Ecto neural progenitor cell (in vitro differentiated cells): ENCODE measurements around the gene RAP1GAP2.
A peak's percentile ranks its signal among the peaks of the same experiment; 100 is the strongest.

Experiments used
- DNase-seq: peaks from one replicate; pipeline ENCODE4 v3.0.0-alpha.2; 2018; ENCODE audit warnings: low spot score

RAP1GAP2 gene

GRCh38 chr17:2911755-2912111 is 115.5 kb downstream of the RAP1GAP2 start:
- DNase-seq: no peak

DNA sequence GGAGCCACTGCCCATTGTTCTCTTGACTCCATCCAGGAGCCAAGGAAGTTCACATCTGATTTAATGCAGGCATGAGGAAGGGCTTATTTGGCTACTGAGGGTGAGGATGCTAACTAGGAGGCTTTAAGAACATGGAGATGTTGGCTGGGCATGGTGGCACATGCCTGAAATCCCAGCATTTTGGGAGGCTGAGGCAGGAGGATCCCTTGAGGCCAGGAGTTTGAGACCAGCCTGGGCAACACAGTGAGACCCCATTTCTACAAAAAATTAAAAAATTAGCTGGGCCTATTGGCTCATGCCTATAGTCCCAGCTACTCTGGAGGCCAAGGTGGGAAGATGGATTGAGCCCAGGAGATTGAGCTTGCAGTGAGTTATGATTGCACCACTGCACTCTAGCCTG is 116.5 kb downstream of the RAP1GAP2 start:
- no peak for DNase-seq

DNA sequence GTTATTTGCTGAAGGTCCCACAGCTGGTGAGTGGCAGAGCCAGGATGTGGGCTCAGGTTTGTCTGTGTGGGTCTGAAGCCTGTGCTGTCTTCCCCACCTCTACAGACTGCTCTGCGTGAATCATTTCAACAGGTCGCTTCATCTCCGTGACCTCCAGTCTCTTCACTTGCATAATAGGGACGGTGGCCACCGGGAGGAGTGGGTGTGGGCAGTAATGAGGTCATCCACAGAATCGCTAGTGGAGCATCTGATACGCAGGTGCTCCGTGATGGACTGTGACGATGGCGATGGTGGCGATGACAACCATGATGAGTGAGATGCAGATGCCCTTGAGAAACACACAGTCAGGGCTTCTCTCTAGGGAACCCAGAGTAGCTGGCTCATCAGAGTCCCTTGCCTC is 120.2 kb downstream of the RAP1GAP2 start:
- DNase-seq: no peak

DNA sequence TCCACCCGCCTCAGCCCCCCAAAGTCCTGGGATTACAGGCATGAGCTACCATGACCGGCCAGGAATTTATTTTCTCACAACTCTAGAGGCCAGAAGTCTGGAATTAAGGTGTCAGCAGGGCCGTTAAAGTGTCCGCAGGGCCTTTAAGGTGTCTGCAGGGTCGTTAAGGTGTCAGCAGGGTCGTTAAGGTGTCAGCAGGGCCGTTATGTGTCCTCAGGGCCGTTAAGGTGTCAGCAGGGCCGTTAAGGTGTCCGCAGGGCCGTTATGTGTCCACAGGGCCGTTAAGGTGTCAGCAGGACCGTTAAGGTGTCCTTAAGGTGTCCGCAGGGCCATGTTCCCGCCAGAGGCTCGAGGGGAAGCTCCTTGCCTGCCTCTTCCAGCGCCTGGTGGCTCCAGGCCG is 125.2 kb downstream of the RAP1GAP2 start:
- DNase-seq: no peak

DNA sequence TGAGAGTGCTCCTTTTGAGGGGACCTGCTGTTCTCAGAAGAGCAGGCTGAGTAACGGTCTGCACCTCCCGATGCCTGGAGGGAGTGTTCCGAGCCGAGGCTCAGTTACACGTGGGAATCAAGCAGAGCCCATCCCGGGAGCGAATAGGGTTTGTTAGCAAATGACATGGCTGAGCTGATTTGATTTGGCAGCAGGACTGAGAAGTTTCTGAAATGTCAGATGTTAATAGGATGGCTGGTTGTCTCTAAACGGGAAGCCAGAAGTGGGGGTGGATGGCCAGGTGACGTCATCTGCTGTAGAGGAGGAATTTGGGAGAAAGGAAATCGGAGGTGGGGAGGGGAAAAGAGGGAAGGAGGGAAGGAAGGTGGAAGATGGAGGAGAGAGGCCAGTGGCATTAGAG is 128.0 kb downstream of the RAP1GAP2 start:
- no peak for DNase-seq

DNA sequence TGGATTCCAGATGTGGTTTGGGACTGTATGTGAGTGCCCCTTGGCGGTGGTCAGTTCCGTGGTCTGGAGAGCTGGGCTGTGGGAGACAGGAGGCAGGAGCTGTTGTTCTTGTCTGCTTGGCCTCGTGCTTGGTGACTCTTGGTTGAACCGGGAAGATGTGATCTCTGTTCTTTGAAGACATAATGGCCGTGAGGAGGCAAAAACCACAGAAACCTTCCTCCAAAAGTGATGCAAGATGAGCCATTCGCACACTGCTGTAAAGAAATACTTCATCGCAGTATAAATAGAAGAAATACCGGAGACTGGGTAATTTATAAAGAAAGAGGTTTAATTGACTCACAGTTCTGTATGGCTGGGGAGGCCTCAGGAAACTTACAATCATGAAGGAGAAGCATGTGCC is 128.8 kb downstream of the RAP1GAP2 start:
- DNase-seq: no peak

DNA sequence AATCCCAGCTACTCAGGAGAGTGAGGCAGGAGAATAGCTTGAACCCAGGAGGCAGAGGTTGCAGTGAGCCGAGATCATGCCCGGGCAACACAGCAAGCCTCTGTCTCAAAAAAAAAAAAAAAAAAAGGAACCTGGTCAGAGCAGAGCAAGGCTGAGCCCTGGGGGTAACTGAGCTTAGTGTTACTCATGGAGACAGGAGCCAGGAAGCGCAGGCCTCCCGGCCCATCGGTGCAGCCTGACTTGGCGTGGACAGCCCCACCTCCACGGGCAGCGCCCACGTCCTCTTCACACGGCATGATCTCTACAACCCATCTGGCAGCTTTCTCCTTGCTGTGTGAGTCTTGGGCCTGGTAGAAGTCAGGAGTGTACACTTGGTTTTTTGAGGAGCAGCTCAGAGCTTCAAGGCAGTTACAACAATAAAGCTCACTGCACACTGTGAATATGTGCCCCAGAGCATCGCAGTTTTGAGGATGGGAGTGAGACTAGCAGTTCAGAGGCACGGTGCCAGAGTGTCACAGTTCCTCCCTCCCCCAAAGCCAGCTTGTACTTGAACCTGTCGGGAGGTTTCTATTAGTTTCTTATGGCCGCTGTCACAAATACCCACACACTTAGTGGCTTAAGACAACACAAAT is 129.9 kb downstream of the RAP1GAP2 start:
- DNase-seq: no peak

GRCh38 chr17:2928294-2928890 is 132.2 kb downstream of the RAP1GAP2 start:
- DNase-seq: no peak

DNA sequence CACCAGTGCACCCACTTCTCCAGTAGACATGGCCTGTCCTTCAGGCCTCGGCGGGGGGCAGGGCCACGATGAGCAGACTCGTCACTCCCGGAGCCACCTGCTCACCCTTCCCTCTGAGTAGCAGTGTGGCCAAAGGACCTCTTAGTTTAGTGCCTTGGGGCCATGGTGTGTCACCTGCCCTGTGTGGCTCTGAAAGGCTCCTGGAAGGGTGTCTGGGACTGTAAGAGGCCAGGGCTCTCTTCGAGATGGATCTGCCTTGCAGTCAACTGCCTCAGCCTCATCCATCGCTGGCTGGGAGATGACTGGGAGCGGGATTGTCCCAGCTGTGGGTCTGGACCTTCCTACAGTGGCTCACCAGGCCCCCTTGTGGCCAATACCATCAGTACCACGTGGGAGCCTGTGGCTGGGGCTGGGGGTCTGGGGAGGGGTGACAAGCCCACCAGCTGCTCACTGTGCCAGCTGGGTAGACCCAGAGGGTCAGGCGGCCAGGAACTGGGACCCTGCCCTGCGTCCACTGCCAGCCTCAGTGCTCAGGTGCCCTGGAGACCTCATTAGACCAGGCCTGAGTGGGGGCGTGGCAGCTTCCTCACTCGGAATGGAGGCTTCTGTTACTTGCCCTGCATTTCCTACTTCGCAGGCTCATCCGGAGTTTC is 133.8 kb downstream of the RAP1GAP2 start:
- peak; percentile 91 for DNase-seq

- no peak for DNase-seq
Observed at GRCh38 chr17:2931876-2932275, 135.6 kb downstream of the RAP1GAP2 start.

DNA sequence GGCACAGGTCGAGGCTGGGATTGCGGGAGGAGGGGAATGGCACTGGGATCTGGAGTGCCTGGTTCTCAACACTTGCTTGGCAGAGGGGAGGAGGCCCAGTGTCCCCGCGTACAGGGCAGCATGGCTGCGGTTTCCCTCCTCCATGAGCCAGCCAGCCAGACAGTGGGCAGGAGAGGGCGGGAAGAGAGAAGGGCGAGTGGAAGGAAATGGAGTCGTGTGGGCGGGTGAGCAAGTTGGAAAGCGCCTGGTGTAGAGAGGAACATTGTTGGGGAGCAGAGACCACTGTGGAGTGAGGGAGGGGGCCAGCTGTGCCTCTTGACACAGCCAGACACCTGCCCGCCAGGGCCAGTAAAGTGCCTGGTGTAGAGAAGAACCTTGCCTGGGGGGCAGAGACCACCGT is 136.7 kb downstream of the RAP1GAP2 start:
- DNase-seq: no peak

DNA sequence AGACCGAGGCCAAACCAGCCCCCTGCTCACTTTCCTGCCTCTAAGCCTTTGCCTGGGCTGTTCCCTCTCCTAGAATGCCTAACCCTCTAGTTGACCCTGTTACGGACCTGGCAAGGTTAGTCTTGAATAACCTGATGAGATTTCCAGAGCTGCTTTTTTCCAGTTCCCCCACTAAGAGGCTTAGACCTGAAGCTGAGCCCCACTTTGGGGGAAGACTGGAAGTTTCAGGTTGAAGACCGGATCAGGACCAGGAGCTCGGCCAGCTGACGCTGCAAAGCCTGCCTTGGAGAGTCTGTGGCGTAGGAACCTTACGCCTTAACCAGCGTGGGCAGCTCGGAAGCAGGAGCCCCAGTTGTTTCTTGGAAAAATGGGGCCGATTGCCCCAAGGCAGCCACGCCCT is 137.4 kb downstream of the RAP1GAP2 start:
- no peak for DNase-seq

DNA sequence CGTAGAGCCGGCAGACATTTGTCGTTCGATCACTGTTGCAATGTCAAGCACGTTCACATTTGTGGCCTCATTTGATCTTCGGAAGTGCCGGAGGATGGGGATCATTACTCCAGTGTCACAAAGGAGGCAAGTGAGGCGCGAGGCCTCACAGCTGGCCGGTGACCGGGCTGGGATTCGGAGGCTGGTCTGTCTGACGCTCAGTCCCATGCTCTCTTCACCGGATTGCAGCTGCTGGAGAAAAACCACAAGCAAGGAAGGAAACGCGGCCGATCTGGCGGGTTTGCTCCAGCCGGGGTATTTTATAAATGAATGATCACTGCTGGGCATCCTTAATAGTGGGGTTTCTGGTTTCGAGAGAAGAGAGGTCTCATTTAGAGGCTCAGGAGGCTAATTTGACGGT is 139.4 kb downstream of the RAP1GAP2 start:
- no peak for DNase-seq

- DNase-seq: no peak
Observed at GRCh38 chr17:2936351-2936750, 140.1 kb downstream of the RAP1GAP2 start.

- DNase-seq: no peak
Observed at GRCh38 chr17:2936771-2937321, 140.6 kb downstream of the RAP1GAP2 start.

DNA sequence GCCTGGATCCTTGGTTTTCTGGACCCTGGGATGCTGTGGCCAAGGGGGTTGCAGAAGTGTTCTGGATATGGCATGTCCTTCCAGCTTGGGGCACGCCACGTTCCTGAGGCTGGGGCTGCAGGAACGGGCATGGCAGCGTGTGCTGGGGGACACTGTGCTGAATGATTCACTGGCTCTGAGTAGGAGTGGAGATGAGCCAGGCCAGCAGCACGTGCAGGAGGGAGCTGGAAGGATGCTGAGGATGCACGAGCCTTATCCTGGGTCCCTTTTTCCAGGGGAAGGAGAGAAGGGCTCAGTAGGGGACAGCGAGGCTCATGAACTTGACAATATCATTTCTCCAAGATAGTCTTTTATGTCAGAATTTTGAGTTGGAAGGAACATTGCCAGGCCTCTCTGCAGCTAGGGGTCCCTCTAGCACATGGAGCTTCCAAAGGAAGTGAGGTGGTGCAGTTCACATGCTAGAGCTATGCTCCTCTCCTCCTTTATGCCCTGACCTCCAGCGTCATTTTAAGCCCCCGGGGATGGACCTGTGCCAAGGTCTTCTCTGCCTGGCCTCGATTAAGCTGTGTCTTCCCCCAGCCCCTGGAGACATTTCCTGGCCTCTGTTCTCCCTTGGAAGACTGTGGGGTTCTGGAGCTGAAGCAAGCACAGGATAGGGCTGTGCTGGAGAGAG is 141.2 kb downstream of the RAP1GAP2 start:
- peak; percentile 37 for DNase-seq

DNA sequence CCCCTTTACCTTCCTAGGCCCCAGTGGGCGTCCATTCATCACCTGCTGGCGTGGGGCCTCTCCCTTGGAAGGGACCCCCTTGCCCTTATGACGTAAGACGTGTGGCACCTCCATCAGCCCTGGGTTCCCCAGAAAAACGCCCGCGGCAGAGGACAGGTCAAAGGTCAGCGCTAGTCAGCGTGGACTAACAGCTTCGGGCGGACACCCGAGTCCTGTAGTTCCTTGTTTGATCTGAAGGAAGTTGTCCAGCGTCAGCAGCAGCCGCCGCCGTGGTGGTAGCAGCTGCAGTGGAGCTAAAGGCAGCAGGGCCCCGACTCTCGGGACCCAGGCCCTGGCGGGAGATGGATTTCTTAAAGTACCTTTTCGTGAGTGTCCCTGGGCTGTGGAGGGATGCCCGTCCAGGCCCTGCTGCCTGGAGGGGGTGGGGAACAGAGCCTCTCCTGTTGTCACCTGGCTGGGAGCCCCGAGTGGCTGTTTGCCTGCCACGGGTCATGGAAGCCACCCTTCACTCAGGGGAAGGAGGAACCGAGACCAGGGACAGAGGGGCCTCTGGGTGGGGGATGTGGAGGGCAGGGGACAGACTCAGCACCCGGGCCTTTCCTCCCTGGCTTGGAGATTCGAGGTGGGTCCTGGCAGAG is 143.6 kb downstream of the RAP1GAP2 start:
- no peak for DNase-seq

DNA sequence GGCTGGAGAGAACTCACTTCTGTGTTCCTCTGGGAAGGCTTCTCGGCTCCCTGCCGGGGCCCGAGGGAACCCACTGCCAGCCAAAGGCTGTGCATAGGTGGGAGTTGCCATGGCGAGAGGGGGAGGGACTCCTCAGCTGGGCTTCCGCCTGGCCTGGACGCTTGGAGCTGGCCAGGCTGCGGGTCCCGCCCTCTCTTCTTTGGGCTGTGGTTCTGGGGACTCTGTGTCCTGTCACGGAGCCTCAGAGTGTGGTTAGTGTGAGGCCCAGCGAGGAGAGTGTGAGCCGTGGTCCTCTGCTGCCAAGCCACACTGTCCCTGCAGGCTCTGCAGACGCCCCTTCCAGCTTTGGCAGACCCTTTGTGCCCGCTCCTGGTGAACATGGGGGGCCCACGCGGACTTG is 144.1 kb downstream of the RAP1GAP2 start:
- DNase-seq: peak; percentile 78

DNA sequence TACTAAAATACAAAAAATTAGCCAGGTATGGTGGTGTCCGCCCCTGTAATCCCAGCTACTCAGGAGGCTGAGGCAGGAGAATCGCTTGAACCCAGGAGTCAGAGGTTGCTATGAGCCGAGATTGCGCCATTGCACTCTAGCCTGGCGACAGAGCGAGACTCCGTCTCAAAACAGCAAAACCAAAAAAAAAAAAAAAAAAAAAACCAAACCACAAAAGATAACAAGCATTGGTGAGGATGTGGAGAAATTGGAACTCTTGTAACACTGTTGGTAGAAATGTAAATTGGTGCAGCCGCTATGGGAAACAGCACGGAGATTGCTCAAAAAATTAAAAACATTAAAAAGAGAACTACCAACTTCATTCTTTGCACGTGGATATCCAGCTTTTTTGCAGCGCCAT is 147.7 kb downstream of the RAP1GAP2 start:
- no peak for DNase-seq

- no peak for DNase-seq
Observed at GRCh38 chr17:2945299-2945698, 149.1 kb downstream of the RAP1GAP2 start.

DNA sequence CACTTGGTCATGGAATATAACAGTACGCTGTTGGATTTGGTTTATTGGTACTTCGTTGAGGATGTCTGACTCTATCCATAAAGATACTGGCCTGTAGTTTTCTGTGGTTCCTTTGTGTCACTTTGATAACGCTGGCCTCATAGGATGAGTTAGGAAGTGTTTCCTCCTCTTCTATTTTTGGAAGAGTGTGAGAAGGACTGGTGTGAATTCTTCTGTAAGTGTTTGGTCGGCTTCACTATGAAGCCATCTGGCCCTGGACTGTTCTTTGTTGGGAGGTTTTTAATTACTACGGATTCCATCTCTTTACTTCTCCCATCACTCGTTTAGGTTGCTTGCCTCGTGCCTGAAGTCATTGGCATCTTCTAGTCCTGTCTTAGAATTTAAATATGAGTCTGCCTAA is 149.9 kb downstream of the RAP1GAP2 start:
- no peak for DNase-seq

GRCh38 chr17:2947588-2947950 is 151.3 kb downstream of the RAP1GAP2 start:
- DNase-seq: peak; percentile 37
